ENCODE data around the gene ACTR3.
"Not testable (repeated sequence)": the region's sequence is repeated elsewhere in the genome, so short reads cannot be mapped to it uniquely, and the experiment has no call there.

The ACTR3 gene

DNA sequence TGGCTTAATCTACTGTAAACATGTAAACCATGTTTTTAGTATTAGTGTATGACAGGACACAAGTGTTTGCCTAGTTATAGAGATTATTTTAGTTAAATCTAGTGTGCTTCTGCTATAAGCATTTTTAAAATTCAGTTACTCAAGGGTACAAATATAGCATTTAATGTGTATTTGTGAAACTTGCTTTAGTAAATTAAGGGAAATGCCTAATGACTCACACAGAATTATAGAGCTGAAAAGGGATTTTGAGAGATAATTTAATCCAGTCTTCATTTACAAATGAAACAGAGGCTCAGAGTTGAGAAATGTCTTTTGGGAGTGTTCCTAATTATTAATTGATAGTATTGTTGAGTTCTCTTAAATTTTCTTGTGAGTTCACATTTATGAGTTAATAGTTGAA, 8.2 kb downstream of the ACTR3 start:
- no peak for FAIRE-seq

GRCh38 chr2:113899166-113899565, 9.3 kb downstream of the ACTR3 start:
- DNase-seq (ENCODE audit: extremely low spot score, insufficient read length, low read depth) (no peak), FAIRE-seq (peak; percentile 31)

More for the DNA sequence above, 8.2 kb downstream of the ACTR3 start:
- DNase-seq (ENCODE audit: extremely low spot score, insufficient read length, low read depth), result no peak

GRCh38 chr2:113901943-113902342, 12.1 kb downstream of the ACTR3 start:
- FAIRE-seq (peak; percentile 47), DNase-seq (ENCODE audit: extremely low spot score, insufficient read length, low read depth) (no peak)

- DNase-seq (ENCODE audit: extremely low spot score, insufficient read length, low read depth) (no peak), FAIRE-seq (peak; percentile 31)
These were observed 16.0 kb downstream of the ACTR3 start for GRCh38 chr2:113905886-113906285.

DNA sequence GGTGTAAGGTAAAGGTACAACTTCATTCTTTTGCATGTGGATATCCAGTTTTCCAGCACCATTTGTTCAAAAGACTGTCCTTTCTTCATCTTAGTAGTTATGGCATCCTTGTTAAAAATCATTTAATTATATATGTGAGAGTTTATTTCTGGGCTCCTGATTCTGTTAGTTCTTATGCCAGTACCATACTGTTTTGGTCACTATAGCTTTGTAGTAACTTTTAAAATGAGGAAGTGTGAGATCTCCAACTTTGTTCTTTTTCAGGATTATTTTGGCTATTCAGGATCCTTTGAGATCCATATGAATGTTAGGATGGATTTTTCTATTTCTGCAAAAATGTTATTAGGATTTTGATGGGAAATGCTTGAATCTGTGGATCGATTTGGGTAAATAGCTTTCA, 16.8 kb downstream of the ACTR3 start:
- DNase-seq (ENCODE audit: extremely low spot score, insufficient read length, low read depth) (no peak), FAIRE-seq (no peak)

GRCh38 chr2:113907297-113907696, 17.4 kb downstream of the ACTR3 start:
- no peak for FAIRE-seq

GRCh38 chr2:113910110-113910717, 20.3 kb downstream of the ACTR3 start:
- DNase-seq (ENCODE audit: extremely low spot score, insufficient read length, low read depth), result no peak

More at GRCh38 chr2:113907297-113907696, 17.4 kb downstream of the ACTR3 start:
- no peak for DNase-seq (ENCODE audit: extremely low spot score, insufficient read length, low read depth)

GRCh38 chr2:113910967-113911678, 21.2 kb downstream of the ACTR3 start:
- FAIRE-seq, result peak; percentile 60
- DNase-seq (ENCODE audit: extremely low spot score, insufficient read length, low read depth), result no peak

More at GRCh38 chr2:113910110-113910717, 20.3 kb downstream of the ACTR3 start:
- peak; percentile 60 for FAIRE-seq

- DNase-seq (ENCODE audit: extremely low spot score, insufficient read length, low read depth), result no peak
- FAIRE-seq, result peak; percentile 63
These were observed 25.4 kb downstream of the ACTR3 start for GRCh38 chr2:113915082-113915819.

DNA sequence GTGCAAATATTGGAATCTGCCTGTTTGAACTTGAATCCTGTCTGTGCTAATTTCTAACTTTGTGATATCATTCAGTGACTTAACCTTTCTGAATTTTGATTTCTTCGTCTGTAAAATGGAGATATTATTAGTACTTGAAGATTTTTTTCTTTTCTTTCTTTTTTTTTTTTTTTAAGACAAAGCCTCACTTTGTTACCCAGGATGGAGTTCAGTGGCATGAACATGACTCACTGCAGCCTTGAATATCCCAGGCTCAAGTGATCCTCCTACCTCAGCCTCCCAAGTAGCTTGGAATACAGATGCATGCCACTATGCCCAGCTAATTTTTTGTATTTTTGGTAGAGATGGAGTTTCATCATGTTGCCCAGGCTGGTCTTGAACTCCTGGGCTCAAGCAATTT, 28.3 kb downstream of the ACTR3 start:
- DNase-seq (ENCODE audit: extremely low spot score, insufficient read length, low read depth) (no peak), FAIRE-seq (no peak)

DNA sequence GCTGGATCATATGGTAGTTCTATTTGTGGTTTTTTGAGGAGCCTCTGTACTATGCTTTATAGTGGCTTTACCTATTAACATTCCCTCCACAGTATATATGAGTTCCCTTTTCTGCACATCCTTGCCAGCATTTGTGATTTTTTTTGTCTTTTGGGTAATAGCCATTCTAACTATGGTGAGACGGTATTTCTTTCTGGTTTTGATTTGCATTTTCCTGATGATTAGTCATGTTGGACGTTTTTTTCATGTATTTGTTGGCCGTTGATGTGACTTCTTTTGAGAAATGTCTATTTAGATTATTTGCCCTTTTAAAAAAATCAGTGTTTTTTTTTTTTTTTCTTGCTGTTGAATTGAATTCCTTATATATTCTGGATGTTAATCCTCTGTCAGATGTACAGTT, 31.1 kb downstream of the ACTR3 start:
- DNase-seq (ENCODE audit: extremely low spot score, insufficient read length, low read depth), result no peak
- peak; percentile 57 for FAIRE-seq

GRCh38 chr2:113922335-113922734, 32.4 kb downstream of the ACTR3 start:
- DNase-seq (ENCODE audit: extremely low spot score, insufficient read length, low read depth), result no peak
- FAIRE-seq, result peak; percentile 39

- FAIRE-seq, result peak; percentile 50
- DNase-seq (ENCODE audit: extremely low spot score, insufficient read length, low read depth), result no peak
These were observed 32.9 kb downstream of the ACTR3 start for GRCh38 chr2:113922784-113923183.

DNA sequence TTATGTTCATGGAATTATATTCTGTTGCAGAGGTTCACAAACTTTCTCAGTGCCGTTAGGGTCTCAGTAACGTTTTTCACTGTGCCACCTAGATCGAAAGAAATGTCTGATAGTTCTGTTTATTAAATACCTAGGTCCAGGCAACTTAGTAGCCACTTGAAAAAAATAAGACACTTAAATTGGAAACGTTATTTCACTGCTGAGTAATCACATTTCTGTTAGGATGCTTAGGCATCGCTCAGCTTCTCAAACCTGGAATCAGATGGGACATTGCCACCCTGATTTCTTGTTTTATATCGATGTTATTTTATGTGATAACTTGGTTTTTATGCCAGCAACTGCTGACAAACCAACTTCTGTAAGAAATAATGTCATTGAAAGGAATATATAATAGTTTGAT, 36.0 kb downstream of the ACTR3 start:
- no peak for DNase-seq (ENCODE audit: extremely low spot score, insufficient read length, low read depth)
- FAIRE-seq, result no peak

GRCh38 chr2:113926314-113926713, 36.4 kb downstream of the ACTR3 start:
- no peak for FAIRE-seq
- DNase-seq (ENCODE audit: extremely low spot score, insufficient read length, low read depth), result no peak

- FAIRE-seq (no peak), DNase-seq (ENCODE audit: extremely low spot score, insufficient read length, low read depth) (no peak)
These were observed 40.6 kb downstream of the ACTR3 start for GRCh38 chr2:113930448-113930847.

GRCh38 chr2:113937501-113937900, 47.6 kb downstream of the ACTR3 start:
- peak; percentile 56 for FAIRE-seq
- DNase-seq (ENCODE audit: extremely low spot score, insufficient read length, low read depth), result no peak

DNA sequence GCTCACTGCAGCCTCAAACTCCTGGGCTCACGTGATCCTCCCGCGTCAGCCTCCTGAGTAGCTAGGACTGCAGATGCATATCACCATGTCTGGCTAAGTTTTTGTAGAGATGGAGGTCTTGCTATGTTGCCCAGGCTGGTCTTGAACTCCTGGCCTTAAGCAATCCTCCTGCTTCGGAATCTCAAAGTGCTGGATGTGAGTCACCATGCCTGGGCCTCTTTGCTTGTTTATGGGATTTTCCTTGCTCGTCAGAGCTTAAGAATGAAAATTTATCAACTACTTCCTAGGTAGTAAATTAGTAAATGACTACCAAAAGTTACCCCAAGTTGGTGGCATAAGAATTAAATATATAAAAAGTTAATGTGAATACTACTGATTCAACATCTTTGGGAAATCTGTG, 51.0 kb downstream of the ACTR3 start:
- FAIRE-seq (no peak), DNase-seq (ENCODE audit: extremely low spot score, insufficient read length, low read depth) (no peak)

DNA sequence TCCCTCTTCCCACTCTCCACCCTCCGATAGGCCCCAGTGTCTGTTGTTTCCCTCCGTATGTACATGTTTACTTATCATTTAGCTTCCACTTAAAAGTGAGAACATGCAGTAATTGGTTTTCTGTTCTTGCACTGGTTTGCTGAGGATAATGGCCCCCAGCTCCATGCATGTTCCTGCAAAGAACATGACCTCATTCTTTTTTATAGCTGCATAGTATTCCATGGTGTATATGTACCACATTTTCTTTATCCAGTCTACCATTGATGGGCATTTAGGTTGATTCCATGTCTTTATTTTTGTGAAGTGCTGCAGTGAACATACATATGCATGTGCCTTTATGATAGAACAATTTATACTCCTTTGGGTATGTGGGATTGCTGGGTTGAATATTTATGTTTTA, 55.9 kb downstream of the ACTR3 start:
- not testable (repeated sequence) for FAIRE-seq

GRCh38 chr2:113950906-113951305, 61.0 kb downstream of the ACTR3 start:
- not testable (repeated sequence) for FAIRE-seq; DNase-seq (ENCODE audit: extremely low spot score, insufficient read length, low read depth)

More for the DNA sequence above, 55.9 kb downstream of the ACTR3 start:
- DNase-seq (ENCODE audit: extremely low spot score, insufficient read length, low read depth), result not testable (repeated sequence)

DNA sequence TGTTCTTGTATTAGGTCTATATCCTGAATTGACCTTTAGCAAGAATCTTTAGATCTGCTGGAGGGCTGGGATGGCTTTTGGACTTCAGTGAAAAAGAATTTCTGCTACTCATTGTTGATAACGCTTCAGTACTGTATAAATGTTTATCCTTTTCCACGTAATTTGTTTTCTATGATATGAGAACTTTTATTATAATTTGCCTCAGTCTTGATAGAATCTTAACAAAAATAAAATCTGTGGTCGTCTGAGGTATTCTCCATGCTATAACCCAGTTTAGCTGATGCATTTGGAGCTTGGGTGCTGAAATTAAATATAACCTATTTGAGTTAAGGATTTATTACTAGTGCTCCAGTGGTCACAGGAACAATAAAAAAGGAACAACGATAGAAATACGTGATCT, 71.1 kb downstream of the ACTR3 start:
- DNase-seq (ENCODE audit: extremely low spot score, insufficient read length, low read depth) (no peak), FAIRE-seq (peak; percentile 53)

Measured in GM18507 (cell line).